Panc1 (cell line): ENCODE results near the gene ALDH1B1. TPM values are rescaled to one million over a fixed set of nuclear protein-coding genes. Genes with fewer than 3 reads are reported as not detected.

Experiments
- ATAC-seq: fragments of 200-7000 bp; cut with Tn5 transposase; 2 replicates; pipeline ENCODE4 v1.9.1; 2020; ENCODE audit warnings: mild to moderate bottlenecking, moderate library complexity
- BruUV-seq: library from RNA; stranded (reverse); fragments of 400-500 nt; replicated peaks from 2 replicates; lab custom pipeline; 2021; lab: Mats Ljungman, UMichigan
- CTCF ChIA-PET: fragments of 300-600 bp; sonication (Branson Sonifier 250); formaldehyde crosslinking; loops from one replicate; lab custom pipeline; 2022; ENCODE audit warnings: antibody characterized with exemption; lab: Charles Lee
- POLR2A ChIA-PET: fragments of 300-600 bp; sonication (Branson Sonifier 250); formaldehyde crosslinking; loops from one replicate; lab custom pipeline; 2022; ENCODE audit warnings: antibody characterized with exemption; lab: Charles Lee
- DNase-seq: peaks from one replicate; pipeline ENCODE4 v3.0.0-alpha.2; 2010; ENCODE audit warnings: low read depth, low spot score
- H3K27ac ChIP-seq: 2 replicates; pipeline ENCODE4 v1.5.1; 2011; ENCODE audit warnings: mild to moderate bottlenecking, low read length, inconsistent platforms
- H3K27me3 ChIP-seq: fragments of 200-500 bp; sonication (Bioruptor generic); 2 replicates; pipeline ENCODE4 v1.6.0; 2014; ENCODE audit warnings: low read length, inconsistent platforms; ENCODE audit not compliant: control insufficient read depth, insufficient read depth
- H3K36me3 ChIP-seq: fragments of 200-500 bp; sonication (Bioruptor generic); 2 replicates; pipeline ENCODE4 v1.5.1; 2014; ENCODE audit warnings: inconsistent platforms, mild to moderate bottlenecking, low read length, moderate library complexity; ENCODE audit not compliant: control insufficient read depth, insufficient read depth
- H3K4me1 ChIP-seq: 2 replicates; pipeline ENCODE4 v1.5.1; 2011; ENCODE audit warnings: inconsistent platforms, mild to moderate bottlenecking, low read length, moderate library complexity; ENCODE audit not compliant: control insufficient read depth, insufficient read depth
- H3K4me3 ChIP-seq, 2 experiments: 2 replicates each; pipeline ENCODE4 v1.5.1; 2011 to 2012; ENCODE audit warnings: low read depth in 2 of 2, low read length in 2 of 2, mild to moderate bottlenecking in 2 of 2, inconsistent platforms in 1 of 2, moderate library complexity in 1 of 2
- H3K9me3 ChIP-seq: fragments of 200-500 bp; sonication (Bioruptor generic); 2 replicates; pipeline ENCODE4 v1.5.1; 2014; ENCODE audit warnings: low read depth, mild to moderate bottlenecking, inconsistent platforms, low read length, moderate library complexity; ENCODE audit not compliant: control insufficient read depth, insufficient read depth
- CTCF ChIP-seq: fragments of 450-650 bp; IDR thresholded peaks from 2 replicates; pipeline ENCODE4 v1.5.1; 2017; ENCODE audit warnings: mild to moderate bottlenecking
- POLR2AphosphoS5 ChIP-seq: IDR thresholded peaks from 2 replicates; pipeline ENCODE4 v1.6.1; 2012; ENCODE audit warnings: mild to moderate bottlenecking, low read depth, low read length, moderate library complexity
- REST ChIP-seq, 2 experiments: IDR thresholded peaks; 2 replicates each; pipeline ENCODE4 v1.6.1; 2011 to 2012; ENCODE audit warnings: low read depth in 2 of 2, control low read depth in 1 of 2, low read length in 1 of 2, mild to moderate bottlenecking in 1 of 2, moderate library complexity in 1 of 2; ENCODE audit not compliant: insufficient read depth in 1 of 2
- SIN3A ChIP-seq: IDR thresholded peaks from 2 replicates; pipeline ENCODE4 v1.6.1; 2012; ENCODE audit warnings: low read depth, mild to moderate bottlenecking, low read length, moderate library complexity, borderline replicate concordance; ENCODE audit not compliant: insufficient read depth
- TCF7L2 ChIP-seq: IDR thresholded peaks from 2 replicates; pipeline ENCODE4 v1.6.1; 2011; ENCODE audit warnings: mild to moderate bottlenecking, low read depth, low read length, inconsistent platforms
- in situ Hi-C: cut with HindIII; loops from 2 replicates; pipeline ENCODE4 v1.10.0; 2016; ENCODE audit warnings: low sequenced_read_pairs, low pct_unique_long_range_greater_than_20kb
- intact Hi-C: fragments of 100-400 bp; cut with micrococcal nuclease; formaldehyde crosslinking; loops from one replicate; pipeline ENCODE4 v1.10.0; 2022; ENCODE audit not compliant: unreplicated experiment
- total RNA-seq: library from RNA; stranded (reverse); gene quantifications from one replicate; pipeline ENCODE4 v1.2.1, GENCODE V29; 2021; ENCODE audit not compliant: unreplicated experiment

The ALDH1B1 gene
- total RNA-seq, 1 experiment from 2014 or later: 34.2 TPM

GRCh38 chr9:38345851-38346755, 46.4 kb upstream of the ALDH1B1 start:
- BruUV-seq: no TSS peak
- DNase-seq: no peak
- ChIA-PET POLR2A (no interaction called here), CTCF (no interaction called here)
- Histone ChIP-seq H3K36me3 (no peaks in the 10 kb centered on the region), H3K4me1 (no peaks in the 10 kb centered on the region), H3K9me3 (no peaks in the 10 kb centered on the region), H3K4me3 (no peak overlapping the region), H3K27ac (no peak overlapping the region), H3K27me3 (no peaks in the 10 kb centered on the region)
- intact Hi-C loops: no loop called here
- ATAC-seq: no peak
- in situ Hi-C loops: no loop called here
- TF ChIP-seq TCF7L2 (no peak), SIN3A (no peak), POLR2AphosphoS5 (no peak), REST (IDR thresholded peaks at IDR 0.05; ENCODE audit: insufficient read depth in 1 of 2, low read depth in 2 of 2, low read length in 1 of 2) (no peak), CTCF (no peak)

GRCh38 chr9:38346811-38347210, 45.7 kb upstream of the ALDH1B1 start:
- DNase-seq (no peak), ATAC-seq (no peak)
- Histone ChIP-seq H3K4me3 (no peak overlapping the region), H3K4me1 (no peaks in the 10 kb centered on the region), H3K27ac (no peak overlapping the region), H3K27me3 (no peaks in the 10 kb centered on the region), H3K36me3 (no peaks in the 10 kb centered on the region), H3K9me3 (no peaks in the 10 kb centered on the region)
- in situ Hi-C loops (no loop called here), intact Hi-C loops (no loop called here)
- no peak for TF ChIP-seq CTCF
- no peak for TF ChIP-seq TCF7L2
- TF ChIP-seq POLR2AphosphoS5: no peak
- TF ChIP-seq SIN3A: no peak
- no peak for TF ChIP-seq REST (IDR thresholded peaks at IDR 0.05; ENCODE audit: insufficient read depth in 1 of 2, low read depth in 2 of 2, low read length in 1 of 2)
- no TSS peak for BruUV-seq
- ChIA-PET POLR2A (no interaction called here), CTCF (no interaction called here)
